DMS 273 (cell line): ENCODE results near the gene SEMA6B.
"Not testable (repeated sequence)": the region's sequence is repeated elsewhere in the genome, so short reads cannot be mapped to it uniquely, and the experiment has no call there.

Experiments
- DNase-seq: peaks from one replicate; lab custom pipeline; 2025; ENCODE audit not compliant: unreplicated experiment; lab: John Stamatoyannopoulos, UW

SEMA6B gene

GRCh38 chr19:4548238-4548584 lies 11.3 kb downstream of the SEMA6B start:
- DNase-seq: no peak

DNA sequence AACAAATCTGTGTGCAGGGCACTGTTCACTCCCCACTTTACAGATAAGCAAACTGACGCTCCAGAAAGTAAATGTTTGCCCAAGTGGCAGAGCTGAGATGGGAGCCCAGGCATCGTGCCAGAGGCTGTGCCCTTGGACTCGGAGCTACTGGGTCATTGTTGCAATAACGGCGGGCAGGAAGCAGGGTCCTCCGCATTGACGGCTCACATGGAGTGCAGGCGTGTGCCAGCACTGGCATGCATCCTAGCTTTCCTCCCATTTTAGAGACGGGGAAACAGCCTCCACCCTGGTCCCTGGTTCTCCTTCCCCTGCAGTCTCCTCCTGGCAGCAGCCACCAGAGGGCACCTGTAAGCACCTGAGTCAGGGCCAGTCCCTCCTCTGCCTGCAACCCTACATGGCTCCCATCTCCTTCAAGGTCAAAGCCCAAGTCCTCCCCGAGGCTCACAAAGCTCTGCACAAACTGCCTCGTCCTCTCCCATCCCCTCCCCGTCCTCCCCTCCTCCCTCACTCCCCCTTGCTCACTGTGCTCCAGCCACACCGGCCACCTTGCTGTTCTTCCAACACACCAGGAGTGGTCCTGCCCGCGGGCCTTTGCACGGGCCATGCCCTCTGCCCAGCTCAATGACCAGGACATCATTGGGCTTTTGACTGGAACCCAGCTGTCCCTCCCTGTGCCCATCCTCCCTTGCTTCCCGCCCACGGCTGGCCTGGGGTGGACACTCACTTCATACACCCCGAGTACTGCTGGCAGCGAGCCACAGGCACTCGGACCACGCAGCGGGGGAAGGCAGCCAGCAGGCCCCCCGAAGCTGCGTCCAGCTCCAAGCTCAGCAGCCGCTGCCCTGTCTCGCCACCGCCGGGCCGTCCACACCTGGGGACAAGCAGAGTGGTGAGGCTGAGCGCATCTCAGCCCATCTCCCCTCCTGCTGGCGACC lies 11.9 kb downstream of the SEMA6B start:
- peak; percentile 52 for DNase-seq

DNA sequence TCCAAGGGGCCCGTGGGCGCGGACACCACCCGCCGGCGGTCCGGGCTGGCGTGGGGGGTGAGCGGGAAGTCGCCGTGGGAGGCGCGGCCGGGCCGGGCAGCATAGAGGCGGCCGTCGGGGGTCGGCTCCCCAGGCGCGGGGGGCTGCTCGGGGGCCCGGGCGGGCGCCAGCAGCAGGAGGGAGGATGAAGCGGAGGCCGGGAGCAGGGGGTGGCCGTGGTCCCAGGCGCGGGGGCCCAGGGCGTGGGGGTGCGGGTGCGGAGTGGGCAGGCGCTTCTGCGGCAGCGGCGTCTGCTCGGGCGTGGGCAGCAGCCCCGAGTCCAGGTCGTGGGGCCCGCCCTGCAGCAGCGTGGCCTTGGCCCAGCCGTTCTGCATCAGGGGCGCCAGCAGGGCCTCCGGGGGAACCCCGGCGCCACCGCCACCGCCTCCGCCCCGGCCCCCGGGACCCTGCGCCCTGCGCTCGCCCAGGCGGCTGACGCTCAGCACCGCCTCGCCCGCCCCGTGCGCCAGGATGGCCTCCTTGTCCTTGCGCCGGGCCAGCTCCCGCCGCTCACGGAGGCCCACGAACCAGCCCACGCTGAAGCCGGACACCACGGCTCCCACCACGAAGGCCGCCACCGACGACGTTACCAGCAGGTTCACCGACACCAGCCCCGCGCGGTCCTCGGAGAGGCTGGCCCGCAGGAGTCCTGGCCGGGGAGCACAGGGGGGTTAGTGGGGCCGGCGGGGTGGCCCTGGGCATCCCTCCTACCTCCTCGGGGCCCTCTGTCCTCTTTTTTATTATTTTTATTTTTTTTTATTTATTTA lies 15.4 kb downstream of the SEMA6B start:
- DNase-seq: no peak

- DNase-seq: no peak
Observed at GRCh38 chr19:4542896-4543841, 16.3 kb downstream of the SEMA6B start.

- DNase-seq: not testable (repeated sequence)
Observed at GRCh38 chr19:4541806-4542145, 17.7 kb downstream of the SEMA6B start.

DNA sequence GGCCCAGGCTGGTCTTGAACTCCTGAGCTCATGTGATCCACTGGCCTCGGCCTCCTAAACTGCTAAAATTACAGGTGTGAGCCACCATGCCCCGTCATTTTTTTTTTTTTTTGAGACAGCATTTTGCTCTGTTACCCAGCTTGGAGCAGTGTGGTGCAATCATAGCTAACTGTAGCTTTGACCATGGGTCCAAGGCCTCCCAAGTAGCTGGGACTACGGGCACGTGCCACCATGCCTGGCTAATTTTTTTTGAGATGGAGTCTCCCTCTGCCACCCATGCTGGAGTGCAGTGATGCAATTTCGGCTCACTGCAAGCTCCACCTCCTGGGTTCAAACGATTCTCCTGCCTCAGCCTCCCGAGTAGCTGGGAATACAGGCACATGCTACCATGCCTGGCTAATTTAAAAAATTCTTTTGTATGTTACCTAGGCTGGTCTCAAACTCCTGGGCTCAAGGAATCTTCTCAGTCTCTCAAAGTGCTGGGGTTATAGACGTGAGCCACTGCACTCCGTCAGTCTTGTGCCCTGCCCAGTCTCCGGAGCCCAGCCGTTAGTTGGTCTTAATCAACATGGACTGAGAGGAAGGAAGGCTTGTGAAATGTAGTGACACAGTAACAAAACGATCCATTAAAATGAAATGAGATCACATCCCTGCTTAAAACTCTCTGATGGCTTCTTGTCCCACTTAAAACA lies 18.2 kb downstream of the SEMA6B start:
- DNase-seq: no peak

DNA sequence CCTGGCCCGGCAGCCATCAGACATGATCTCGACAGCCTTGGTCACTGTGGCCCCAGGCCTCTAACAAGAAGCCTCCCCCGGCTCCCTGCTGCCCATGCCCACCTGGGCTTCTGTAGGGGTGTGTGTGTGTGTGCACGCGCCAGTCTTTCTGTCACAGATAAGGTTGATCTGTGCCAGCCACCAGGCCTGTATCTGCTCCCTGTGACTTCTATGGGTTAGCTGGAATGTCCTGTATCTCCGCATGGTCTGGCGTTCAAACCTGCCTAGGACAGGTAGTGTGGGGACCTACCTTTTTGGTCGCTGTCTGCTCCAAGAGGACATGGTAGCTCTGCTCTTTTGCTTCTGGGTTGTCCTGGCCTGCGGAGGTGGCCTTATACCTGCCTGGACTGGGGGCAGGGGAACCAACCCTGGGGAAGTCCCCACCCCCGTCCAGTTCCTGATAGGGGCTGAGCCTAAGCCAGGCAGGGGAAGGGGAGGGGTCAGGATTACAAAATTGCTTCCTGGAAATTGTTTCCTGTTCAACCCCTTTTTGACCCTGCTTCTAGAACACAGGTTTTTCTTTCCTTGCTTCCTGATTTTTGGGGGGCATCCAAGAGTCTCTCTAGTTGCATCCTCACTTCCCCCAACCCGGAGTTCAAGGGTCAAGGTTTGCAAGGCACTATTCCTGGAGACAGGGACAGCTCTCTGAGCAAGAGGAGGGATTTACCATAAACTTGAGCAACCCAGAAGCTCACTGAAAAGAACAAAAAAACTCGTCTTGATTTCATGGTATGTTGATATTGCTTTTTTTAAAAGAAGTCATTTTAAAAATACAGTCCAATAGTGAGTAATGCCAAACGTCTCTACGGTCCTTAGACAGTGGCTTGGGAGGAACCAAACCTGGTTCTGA lies 19.5 kb downstream of the SEMA6B start, which contains the start of gene LRG1:
TSS of gene LRG1 (minus strand) at position 344 of the 889 bp plus-strand sequence. CDS start at position 321, 23 bp downstream.
- no peak for DNase-seq

- DNase-seq: no peak
Observed at GRCh38 chr19:4539169-4539692, 20.3 kb downstream of the SEMA6B start.

GRCh38 chr19:4538601-4538954 lies 20.9 kb downstream of the SEMA6B start:
- no peak for DNase-seq

DNA sequence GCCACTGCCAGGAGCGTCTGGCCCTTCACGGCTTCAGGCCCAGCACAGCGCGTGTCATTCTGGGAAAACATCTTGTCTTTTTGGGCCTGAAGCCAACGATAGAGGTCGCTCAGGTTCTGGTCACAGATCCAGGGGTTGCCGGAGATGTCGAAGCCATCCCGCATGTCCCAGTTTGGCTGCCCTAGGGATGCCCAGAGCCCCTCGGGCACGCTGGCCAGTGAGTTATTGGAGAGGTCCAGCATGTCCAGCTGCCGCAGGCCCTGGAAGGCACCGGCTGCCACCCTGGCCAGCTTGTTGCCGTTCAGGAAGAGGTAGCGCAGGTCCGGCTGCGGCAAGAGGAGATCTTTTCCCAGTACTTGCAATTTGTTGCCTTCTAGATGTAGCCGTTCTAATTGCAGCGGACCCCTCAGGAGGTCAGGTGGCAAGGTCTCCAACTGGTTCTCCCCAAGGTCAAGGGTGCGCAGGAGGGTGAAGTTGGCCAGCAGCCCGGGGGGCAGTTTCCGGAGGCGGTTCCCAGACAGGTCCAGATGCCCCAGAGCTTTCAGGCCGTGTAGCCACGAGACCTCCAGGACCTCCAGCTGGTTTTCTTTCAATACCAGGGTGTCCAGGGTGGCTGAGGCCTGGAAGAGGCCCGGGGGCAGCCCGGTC lies 21.4 kb downstream of the SEMA6B start:
- peak; percentile 70 for DNase-seq

GRCh38 chr19:4536798-4537197 lies 22.7 kb downstream of the SEMA6B start:
- DNase-seq: peak; percentile 38

DNA sequence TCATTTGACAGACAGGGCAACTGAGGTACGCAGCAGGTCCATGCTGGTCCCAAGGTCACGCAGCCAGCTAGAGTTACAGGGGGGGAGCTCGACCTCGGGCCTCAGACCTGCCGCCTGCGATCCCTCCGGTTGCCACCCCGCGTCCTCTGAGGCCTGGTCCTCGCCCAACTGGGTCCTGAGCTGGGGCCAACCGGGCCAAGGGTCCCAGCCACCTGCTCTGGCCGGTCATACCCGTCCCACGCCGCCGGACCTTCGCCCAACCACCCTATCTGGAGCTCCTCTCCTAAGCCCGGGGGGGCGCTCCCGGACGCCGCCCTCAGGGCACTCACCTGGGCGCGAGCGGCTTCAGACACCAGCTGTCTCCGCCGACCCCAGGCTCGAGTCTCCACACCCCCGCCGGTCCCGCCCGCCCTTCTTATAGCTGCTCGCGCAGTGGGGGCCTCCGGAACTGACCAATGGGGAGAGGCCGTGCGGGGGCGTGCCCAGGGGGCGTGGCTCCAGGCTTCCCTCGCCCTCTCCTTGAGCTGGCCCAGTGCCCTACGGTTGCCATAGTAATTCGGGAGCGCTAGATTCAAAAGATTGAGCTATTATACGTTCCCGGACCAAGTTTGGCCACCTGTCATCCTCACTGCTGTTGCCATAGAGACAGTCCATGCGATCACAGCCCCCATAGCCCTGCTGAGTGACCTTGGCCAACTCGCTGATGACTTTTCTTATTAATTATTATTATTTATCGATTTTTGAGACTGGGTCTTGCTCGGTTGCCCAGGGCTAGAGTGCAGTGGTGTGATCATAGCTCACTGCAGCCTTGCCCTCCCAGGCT lies 24.4 kb downstream of the SEMA6B start, which contains the start of gene PLIN5:
TSS of gene PLIN5 (minus strand) at position 389 of the 823 bp plus-strand sequence. CDS start 1,150 bp downstream, outside the sequence.
- DNase-seq: peak; percentile 98

DNA sequence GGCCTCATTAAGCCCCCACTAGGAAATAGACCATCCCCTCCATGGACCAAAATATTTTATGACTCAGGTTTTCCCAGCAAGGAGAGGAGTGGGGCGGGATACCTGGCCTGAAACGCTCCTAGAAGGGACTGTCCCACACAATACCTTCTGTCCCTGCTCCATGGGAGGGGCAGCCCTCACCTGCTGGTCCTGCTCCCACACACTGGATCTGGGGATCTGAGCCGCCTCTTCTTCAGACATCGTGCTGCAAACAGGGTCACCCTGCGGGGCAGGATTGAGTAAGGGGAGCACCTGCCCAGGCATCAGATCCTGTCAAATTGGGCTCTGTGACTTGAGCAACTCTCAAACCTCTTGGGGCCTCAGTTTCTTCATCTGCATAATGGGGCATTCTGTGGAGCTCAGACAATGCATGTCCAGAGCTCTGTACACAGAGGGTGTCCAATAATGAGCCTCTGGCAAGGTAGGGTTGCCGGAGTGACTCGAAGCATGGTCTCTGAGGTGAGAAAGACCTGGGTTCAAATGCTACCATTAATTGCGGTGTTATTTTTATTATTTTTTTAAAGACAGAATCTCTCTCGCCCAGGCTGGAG lies 25.6 kb downstream of the SEMA6B start:
- no peak for DNase-seq

- DNase-seq: no peak
Observed at GRCh38 chr19:4533334-4533733, 26.1 kb downstream of the SEMA6B start.

DNA sequence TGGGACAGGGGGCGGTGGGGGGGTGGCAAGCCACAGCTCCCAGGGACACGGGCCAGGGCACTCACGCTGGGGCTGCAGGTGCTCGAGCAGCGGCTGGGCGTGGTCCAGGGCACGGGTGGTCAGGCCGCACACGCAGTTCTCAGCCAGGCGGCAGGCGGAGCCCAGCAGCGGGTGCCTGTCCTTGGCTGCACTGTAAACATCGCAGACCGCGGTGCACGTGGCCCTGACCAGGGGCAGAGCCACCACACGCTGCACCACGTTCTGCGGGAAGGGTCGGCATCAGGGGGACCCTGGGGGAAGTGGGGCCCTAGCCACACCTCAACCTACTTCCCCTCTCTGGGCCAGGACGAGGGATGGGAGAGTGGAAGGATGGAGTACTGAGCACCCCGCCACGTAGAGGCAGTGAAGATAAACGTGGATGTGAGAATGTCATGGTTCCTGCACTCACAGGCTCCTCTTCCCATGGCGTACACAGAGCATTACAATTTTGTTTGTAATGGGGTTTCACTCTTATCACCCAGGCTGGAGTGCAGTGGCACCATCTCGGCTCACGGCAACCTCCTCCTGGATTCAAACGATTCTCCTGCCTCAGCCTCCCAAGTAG lies 27.8 kb downstream of the SEMA6B start:
- no peak for DNase-seq

DNA sequence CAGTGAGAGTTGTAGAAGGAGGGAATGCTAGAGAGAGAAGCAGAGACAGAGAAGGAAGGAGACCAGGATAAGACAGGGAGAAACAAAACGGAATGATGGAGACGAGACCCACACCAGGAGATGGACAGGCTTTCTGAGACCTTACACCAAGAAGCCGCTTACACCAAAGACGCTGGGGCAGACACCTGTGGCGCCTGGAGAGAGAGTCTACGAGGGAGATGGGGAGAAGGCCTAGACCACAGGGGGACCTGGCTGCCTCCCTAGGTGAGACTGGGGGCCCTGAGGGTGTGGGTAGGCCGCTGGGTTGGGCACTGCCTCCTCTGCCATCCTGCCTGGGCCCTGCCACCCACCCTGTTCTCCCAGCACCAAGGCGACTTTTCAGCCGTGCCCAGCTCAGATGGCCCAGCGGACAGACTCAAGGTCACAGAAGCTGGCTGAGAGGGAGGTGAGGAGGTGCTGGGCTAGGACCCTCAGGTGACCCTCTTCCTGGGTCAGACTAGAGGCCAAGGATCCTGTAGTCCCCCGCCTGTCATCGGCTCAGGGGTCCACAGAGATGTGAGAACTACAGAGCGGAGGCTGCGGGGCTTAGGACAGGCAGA lies 29.5 kb downstream of the SEMA6B start:
- no peak for DNase-seq

GRCh38 chr19:4528843-4529242 lies 30.6 kb downstream of the SEMA6B start:
- DNase-seq: no peak
